SJCRH30 (cell line): ENCODE results near the gene DNAH17. TPM values are rescaled to one million over a fixed set of nuclear protein-coding genes. Genes with fewer than 3 reads are reported as not detected.

Experiments
- DNase-seq, 2 experiments: peaks; one replicate each; pipeline ENCODE4 v3.0.0-alpha.2; 2015 to 2020
- H3K27ac ChIP-seq: fragments of 250-450 bp; sonication (Bioruptor Pico); 2 replicates; pipeline ENCODE4 v1.5.1; 2020; ENCODE audit warnings: mild to moderate bottlenecking, moderate library complexity
- H3K27me3 ChIP-seq: fragments of 250-450 bp; sonication (Bioruptor Pico); 2 replicates; pipeline ENCODE4 v1.5.1; 2020; ENCODE audit warnings: mild to moderate bottlenecking, moderate library complexity
- H3K36me3 ChIP-seq: fragments of 250-450 bp; sonication (Bioruptor Pico); 2 replicates; pipeline ENCODE4 v1.5.1; 2020; ENCODE audit warnings: mild to moderate bottlenecking, moderate library complexity
- H3K4me1 ChIP-seq: fragments of 250-450 bp; sonication (Bioruptor Pico); 2 replicates; pipeline ENCODE4 v1.5.1; 2020; ENCODE audit warnings: mild to moderate bottlenecking, moderate library complexity
- H3K4me3 ChIP-seq: fragments of 250-450 bp; sonication (Bioruptor Pico); 2 replicates; pipeline ENCODE4 v1.5.1; 2020; ENCODE audit warnings: mild to moderate bottlenecking, moderate library complexity
- H3K9me3 ChIP-seq: fragments of 250-450 bp; sonication (Bioruptor Pico); replicated peaks from 2 replicates; pipeline ENCODE4 v1.5.1; 2020; ENCODE audit warnings: mild to moderate bottlenecking, moderate library complexity
- total RNA-seq: library from RNA; depleted of rRNA; stranded (reverse); fragments of >200 nt; shearing (Covaris generic); gene quantifications from 2 replicates; pipeline ENCODE4 v1.2.3, GENCODE V29; 2014

Gene DNAH17
- total RNA-seq, 1 experiment from 2014 or later: 3.1 TPM

- no peaks in the 10 kb centered on the region for H3K36me3 ChIP-seq
- no peaks in the 10 kb centered on the region for H3K4me1 ChIP-seq
- no peak overlapping the region for H3K4me3 ChIP-seq
- H3K9me3 ChIP-seq: no peaks in the 10 kb centered on the region
- no peak for DNase-seq
- no peaks in the 10 kb centered on the region for H3K27me3 ChIP-seq
- no peak overlapping the region for H3K27ac ChIP-seq
These were observed 87.0 kb downstream of the DNAH17 start for GRCh38 chr17:78490156-78490555.

- Histone ChIP-seq H3K27me3 (no peaks in the 10 kb centered on the region), H3K27ac (no peak overlapping the region), H3K9me3 (no peaks in the 10 kb centered on the region), H3K4me1 (no peaks in the 10 kb centered on the region), H3K36me3 (no peaks in the 10 kb centered on the region), H3K4me3 (no peak overlapping the region)
- peak in 1 of 2 experiments; percentile 37 for DNase-seq
These were observed 88.1 kb downstream of the DNAH17 start for GRCh38 chr17:78488867-78489634.

DNA sequence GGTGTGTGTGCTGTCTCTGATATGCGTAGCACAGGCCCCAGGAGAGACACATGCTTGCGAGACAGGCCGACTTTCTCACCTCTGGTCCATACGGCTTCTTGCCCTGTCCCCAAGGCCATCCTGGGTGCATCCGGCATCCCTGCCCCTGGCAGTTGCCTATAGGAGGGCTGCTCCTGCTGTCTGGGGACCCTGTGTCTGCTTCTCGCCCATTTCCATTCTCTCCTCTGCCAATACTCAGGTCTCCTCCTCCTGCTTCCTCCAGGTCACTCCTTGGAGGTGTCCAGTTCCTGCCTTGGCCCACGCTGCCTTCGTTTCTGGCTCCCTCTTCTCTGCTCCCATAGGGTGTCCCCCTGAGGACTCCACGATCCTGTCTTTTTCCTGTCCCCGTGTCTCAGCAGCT, 89.0 kb downstream of the DNAH17 start:
- H3K27me3 ChIP-seq: no peaks in the 10 kb centered on the region
- no peak overlapping the region for H3K4me3 ChIP-seq
- no peak for DNase-seq
- no peaks in the 10 kb centered on the region for H3K4me1 ChIP-seq
- H3K36me3 ChIP-seq: no peaks in the 10 kb centered on the region
- no peaks in the 10 kb centered on the region for H3K9me3 ChIP-seq
- no peak overlapping the region for H3K27ac ChIP-seq

GRCh38 chr17:78486946-78487680, 90.1 kb downstream of the DNAH17 start:
- Histone ChIP-seq H3K4me1 (no peaks in the 10 kb centered on the region), H3K9me3 (no peaks in the 10 kb centered on the region), H3K27me3 (no peaks in the 10 kb centered on the region), H3K4me3 (no peak overlapping the region), H3K36me3 (no peaks in the 10 kb centered on the region), H3K27ac (no peak overlapping the region)
- no peak for DNase-seq

GRCh38 chr17:78486228-78486802, 90.9 kb downstream of the DNAH17 start:
- Histone ChIP-seq H3K27ac (no peak overlapping the region), H3K36me3 (no peaks in the 10 kb centered on the region), H3K4me1 (no peaks in the 10 kb centered on the region), H3K4me3 (no peak overlapping the region), H3K9me3 (no peaks in the 10 kb centered on the region), H3K27me3 (no peaks in the 10 kb centered on the region)
- DNase-seq: no peak

DNA sequence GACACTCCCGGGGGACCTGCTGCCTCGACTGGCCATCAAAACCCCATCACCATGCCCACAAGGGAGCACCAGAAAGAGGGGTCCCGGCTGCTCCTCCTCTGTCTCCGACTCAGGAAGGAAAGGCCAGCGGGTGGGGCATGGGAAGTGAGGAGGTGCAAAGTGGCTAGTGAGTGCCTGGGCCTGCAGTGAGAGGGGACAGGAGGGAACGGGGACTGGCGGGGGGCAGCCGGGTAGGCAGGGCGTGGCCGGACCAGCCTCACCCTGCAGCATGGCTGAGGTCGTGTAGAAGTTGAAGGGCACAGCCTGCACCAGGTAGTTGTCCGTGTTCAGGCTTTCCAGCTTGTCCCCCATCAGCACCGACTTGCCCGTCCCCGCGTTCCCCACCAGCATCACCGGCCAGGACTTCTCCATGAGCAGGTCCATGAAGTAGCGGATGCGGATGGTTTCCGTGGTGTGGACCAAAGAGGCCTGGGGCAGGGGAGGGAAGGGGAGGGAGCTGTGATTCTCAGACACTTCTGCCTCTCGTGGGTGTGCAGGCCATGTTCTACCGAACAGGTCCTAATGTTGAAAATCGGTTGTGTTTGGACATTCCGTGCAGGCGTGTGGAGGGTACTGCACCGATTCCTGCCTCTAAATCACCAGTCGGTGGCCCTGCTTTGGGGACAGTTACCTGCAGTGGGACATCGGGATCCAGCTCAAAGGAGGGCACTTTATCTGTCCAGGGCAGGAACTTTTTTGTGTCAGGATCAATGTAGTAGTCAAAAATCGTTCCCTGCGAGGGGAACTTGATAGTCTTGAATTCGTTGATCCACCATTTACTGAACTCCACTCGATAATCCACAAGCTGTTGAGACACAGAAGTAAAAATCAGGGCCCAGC, 91.7 kb downstream of the DNAH17 start:
- no peaks in the 10 kb centered on the region for H3K36me3 ChIP-seq
- no peaks in the 10 kb centered on the region for H3K9me3 ChIP-seq
- no peak overlapping the region for H3K27ac ChIP-seq
- no peaks in the 10 kb centered on the region for H3K4me1 ChIP-seq
- H3K4me3 ChIP-seq: no peak overlapping the region
- no peak for DNase-seq
- H3K27me3 ChIP-seq: no peaks in the 10 kb centered on the region

DNA sequence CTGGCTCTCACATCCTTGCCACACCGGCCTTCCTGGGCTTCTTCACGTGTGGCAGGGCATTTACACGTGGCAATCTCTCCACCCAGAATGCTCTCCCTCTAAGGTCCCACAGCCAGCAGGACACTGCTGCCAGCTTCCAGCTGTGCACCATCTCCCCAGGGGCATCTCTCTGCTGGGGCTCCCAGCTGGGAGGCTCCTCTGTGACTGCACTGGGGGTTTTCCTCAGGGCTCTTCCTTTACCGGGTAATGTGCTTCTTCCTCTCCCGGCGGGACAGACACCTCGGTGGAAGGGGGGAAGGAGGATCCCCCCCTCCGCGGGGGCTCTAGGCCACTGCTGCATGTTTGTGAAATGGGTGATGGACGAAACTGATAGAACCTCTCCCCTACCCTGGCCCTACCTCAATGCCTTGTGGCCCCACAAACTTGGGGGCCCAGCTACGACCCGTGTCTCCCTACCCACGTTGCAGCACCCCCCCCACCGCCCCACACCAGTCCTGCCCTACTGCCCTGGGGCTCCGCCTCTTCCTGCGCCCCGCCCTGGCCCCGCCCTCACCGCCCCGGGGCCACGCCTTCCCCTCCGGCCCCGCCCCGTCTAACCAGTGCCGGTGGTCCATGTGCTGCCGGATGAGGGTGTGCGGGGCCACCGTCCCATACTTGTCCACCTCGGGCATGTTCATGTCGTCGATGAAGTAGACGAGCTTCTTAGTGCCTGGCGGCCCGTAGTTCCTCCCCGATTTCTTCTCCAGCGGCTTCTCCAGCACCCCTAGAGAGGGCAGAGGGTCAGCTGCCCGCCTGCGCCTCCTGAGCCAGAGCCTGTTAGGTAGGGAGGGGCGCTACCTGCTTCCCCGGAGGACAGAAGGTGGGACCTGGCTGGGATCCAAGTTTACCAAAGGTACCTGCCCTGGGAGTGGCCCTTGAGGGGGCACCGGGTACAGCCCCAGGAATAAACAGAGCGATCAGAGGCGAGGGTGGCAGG, 92.6 kb downstream of the DNAH17 start:
- H3K9me3 ChIP-seq: no peaks in the 10 kb centered on the region
- H3K27ac ChIP-seq: no peak overlapping the region
- H3K27me3 ChIP-seq: no peaks in the 10 kb centered on the region
- H3K4me3 ChIP-seq: no peak overlapping the region
- no peaks in the 10 kb centered on the region for H3K4me1 ChIP-seq
- H3K36me3 ChIP-seq: no peaks in the 10 kb centered on the region
- no peak for DNase-seq

DNA sequence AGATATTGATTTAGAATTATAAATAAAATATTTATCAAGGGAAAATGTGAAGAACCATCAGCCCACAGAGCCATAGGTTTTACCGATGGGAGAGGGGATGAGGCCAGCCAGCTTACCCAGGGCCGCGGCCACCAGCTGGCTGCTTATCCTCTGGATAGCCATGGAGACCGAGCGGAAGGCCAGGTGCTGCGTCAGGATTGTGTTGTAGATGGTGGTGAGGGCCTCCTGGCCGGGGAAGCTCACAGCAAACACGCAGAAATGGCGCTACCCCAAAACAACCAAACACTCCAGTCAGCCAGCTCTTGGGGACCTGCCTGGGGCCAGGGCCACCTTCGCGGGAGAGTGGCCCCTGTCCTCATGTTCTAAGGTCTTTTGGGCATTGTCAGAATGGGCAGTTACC, 97.8 kb downstream of the DNAH17 start:
- H3K36me3 ChIP-seq: no peaks in the 10 kb centered on the region
- no peak overlapping the region for H3K4me3 ChIP-seq
- H3K4me1 ChIP-seq: no peaks in the 10 kb centered on the region
- DNase-seq: no peak
- no peaks in the 10 kb centered on the region for H3K27me3 ChIP-seq
- H3K27ac ChIP-seq: no peak overlapping the region
- no peaks in the 10 kb centered on the region for H3K9me3 ChIP-seq

DNA sequence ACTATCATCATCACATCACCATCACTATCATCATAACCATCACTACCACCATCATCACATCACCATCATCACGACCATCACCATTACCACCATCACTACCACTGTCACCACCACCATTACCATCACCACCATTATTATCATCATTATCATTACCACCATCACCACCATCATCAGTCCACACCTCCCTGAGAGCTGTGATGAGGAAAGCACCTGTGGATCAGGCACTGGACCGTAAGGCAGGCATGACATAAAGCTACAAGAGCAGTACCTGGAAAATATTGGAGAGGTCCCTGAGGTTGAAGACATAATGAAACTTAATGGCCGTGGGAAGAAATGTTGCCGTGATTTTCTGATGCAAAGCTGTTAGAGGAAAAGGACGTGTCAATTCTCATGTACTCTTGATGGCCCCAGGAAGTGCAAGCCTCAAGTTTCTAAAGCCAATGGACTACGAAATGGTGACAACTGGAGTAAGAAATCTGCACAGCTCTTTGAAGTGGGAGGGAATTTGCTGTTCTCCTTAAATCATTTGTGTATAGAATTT, 98.4 kb downstream of the DNAH17 start:
- Histone ChIP-seq H3K27ac (no peak overlapping the region), H3K27me3 (no peaks in the 10 kb centered on the region), H3K9me3 (no peaks in the 10 kb centered on the region), H3K4me1 (no peaks in the 10 kb centered on the region), H3K36me3 (no peaks in the 10 kb centered on the region), H3K4me3 (no peak overlapping the region)
- DNase-seq: no peak

DNA sequence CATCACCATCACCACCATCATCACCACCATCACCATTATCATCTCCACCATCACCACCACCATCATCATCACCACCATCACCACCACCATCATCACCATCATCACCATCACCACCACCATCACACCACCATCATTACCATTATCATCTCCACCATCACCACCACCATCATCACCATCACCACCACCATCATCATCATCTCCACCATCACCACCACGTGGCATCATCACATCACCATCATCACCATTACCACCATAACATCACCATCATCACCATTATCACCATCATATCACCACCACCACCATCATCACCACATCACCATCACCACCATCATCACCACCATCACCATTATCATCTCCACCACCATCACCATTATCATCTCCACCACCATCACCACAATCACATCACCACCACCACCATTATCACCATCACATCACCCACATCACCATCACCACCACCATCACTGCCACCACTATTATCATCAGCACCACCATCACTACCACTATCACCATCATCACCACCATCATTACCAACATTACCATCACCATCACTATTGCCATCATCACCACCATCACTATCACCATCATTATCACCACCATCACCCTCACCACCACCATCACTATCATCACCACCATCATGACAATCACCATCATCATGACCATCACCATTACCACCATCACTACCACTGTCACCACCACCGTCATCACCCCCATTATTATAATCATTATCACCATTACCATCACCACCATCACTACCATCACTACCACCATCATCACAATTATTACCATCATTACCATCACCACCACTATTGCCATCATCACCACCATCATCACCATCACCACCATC, 99.1 kb downstream of the DNAH17 start:
- Histone ChIP-seq H3K4me1 (no peaks in the 10 kb centered on the region), H3K4me3 (no peak overlapping the region), H3K36me3 (no peaks in the 10 kb centered on the region), H3K27me3 (no peaks in the 10 kb centered on the region), H3K9me3 (no peaks in the 10 kb centered on the region), H3K27ac (no peak overlapping the region)
- DNase-seq: no peak

- H3K9me3 ChIP-seq: no peaks in the 10 kb centered on the region
- H3K27ac ChIP-seq: no peak overlapping the region
- no peak overlapping the region for H3K4me3 ChIP-seq
- no peaks in the 10 kb centered on the region for H3K36me3 ChIP-seq
- H3K27me3 ChIP-seq: no peaks in the 10 kb centered on the region
- DNase-seq: no peak
- no peaks in the 10 kb centered on the region for H3K4me1 ChIP-seq
These were observed 100.2 kb downstream of the DNAH17 start for GRCh38 chr17:78476973-78477372.

GRCh38 chr17:78476149-78476548, 101.0 kb downstream of the DNAH17 start:
- Histone ChIP-seq H3K4me3 (no peak overlapping the region), H3K4me1 (no peaks in the 10 kb centered on the region), H3K9me3 (no peaks in the 10 kb centered on the region), H3K36me3 (no peaks in the 10 kb centered on the region), H3K27ac (no peak overlapping the region), H3K27me3 (no peaks in the 10 kb centered on the region)
- DNase-seq: no peak

- no peak overlapping the region for H3K27ac ChIP-seq
- H3K4me1 ChIP-seq: no peaks in the 10 kb centered on the region
- no peaks in the 10 kb centered on the region for H3K27me3 ChIP-seq
- no peaks in the 10 kb centered on the region for H3K36me3 ChIP-seq
- no peak overlapping the region for H3K4me3 ChIP-seq
- H3K9me3 ChIP-seq: no peaks in the 10 kb centered on the region
- DNase-seq: no peak
These were observed 102.0 kb downstream of the DNAH17 start for GRCh38 chr17:78475211-78475610.
